ENCODE results near the gene C2orf69.

GRCh38 chr2:199962203-199962602 lies 51.1 kb downstream of the C2orf69 start:
- TF ChIP-seq POLR2A (IDR thresholded peaks at IDR 0.05) (no peak), CTCF (IDR thresholded peaks at IDR 0.05) (no peak)

All from testis (tissue), 2 donors.